Midbrain (tissue), 1 donor: ENCODE data around the gene CYS1.
A peak's percentile ranks its signal among the peaks of the same experiment; 100 is the strongest.
"Not testable (repeated sequence)": the region's sequence is repeated elsewhere in the genome, so short reads cannot be mapped to it uniquely, and the experiment has no call there.

Experiments used
- DNase-seq: peaks from one replicate; lab custom pipeline; 2025; lab: John Stamatoyannopoulos, UW

Gene CYS1

DNA sequence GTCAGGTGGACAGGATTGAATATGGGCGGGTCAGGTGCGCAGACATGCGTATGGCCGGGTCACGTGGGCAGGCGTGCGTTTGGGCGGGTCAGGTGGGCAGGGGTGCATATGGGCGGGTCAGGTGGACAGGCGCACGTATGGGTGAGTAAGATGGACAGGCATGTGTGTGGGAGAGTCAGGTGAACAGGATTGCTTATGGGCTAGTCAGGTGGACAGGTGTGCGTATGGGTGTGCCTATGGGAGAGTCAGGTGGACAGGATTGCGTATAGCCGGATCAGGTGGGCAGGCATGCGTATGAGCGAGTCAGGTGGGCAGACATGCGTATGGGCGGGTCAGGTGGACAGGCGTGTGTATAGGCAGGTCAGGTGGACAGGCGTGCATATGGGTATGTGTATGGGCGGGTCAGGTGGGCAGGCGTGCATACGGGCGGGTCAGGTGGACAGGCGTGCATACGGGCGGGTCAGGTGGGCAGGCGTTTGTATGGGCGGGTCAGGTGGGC lies 67.2 kb downstream of the CYS1 start:
- no peak for DNase-seq

DNA sequence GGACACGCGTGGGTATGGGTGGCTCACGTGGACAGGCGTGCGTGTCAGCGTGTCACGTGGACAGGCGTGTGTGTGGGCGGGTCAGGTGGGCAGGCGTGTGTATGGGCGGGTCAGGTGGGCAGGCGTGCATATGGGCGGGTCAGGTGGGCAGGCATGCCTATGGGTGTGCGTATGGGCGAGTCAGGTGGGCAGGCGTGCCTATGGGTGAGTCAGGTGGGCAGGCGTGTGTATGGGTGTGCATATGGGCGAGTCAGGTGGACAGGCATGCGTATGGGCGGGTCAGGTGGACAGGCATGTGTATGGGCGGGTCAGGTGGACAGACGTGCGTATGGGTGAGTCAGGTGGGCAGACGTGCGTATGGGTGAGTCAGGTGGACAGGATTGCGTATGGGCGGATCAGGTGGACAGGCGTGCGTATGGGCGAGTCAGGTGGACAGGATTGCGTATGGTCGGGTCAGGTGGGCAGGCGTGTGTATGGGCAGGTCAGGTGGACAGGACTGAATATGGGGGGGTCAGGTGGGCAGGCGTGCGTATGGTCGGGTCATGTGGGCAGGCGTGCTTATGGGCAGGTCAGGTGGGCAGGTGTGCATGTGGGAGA lies 67.7 kb downstream of the CYS1 start:
- not testable (repeated sequence) for DNase-seq

DNA sequence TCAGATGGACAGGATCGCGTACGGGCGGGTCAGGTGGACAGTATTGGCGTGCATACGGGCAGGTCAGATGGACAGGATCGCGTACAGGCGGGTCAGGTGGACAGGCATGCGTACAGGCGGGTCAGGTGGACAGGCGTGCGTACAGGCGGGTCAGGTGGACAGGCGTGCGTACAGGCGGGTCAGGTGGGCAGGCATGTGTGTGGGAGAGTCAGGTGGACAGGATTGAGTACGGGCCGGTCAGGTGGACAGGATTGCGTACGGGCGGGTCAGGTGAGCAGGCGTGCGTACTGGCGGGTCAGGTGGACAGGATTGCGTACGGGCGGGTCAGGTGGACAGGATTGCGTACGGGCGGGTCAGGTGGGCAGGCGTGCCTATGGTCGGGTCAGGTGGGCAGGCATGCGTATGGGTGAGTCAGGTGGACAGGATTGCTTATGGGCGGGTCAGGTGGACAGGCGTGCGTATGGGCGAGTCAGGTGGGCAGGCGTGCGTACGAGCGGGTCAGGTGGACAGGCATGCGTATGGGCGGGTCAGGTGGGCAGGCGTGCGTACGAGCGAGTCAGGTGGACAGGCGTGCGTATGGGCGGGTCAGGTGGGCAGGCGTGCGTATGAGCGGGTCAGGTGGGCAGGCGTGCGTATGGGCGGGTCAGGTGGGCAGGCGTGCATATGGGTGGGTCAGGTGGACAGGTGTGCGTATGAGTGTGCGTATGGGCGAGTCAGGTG lies 68.4 kb downstream of the CYS1 start:
- not testable (repeated sequence) for DNase-seq

DNA sequence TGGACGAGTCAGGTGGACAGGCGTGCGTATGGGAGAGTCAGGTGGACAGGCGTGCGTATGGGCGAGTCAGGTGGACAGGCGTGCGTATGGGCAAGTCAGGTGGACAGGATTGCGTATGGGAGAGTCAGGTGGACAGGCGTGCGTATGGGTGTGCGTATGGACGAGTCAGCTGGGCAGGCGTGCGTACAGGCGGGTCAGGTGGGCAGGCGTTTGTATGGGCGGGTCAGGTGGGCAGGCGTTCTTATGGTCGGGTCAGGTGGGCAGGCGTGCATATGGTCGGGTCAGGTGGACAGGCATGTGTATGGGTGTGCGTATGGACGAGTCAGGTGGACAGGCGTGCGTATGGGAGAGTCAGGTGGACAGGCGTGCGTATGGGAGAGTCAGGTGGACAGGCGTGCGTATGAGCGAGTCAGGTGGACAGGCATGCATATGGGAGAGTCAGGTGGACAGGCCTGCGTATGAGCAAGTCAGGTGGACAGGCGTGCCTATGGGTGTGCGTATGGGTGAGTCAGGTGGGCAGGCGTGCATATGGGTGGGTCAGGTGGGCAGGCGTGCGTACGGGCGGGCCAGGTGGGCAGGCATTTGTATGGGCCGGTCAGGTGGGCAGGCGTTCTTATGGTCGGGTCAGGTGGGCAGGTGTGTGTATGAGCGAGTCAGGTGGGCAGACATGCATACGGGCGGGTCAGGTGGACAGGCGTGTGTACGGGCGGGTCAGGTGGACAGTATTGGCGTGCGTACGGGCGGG lies 69.2 kb downstream of the CYS1 start:
- not testable (repeated sequence) for DNase-seq

DNA sequence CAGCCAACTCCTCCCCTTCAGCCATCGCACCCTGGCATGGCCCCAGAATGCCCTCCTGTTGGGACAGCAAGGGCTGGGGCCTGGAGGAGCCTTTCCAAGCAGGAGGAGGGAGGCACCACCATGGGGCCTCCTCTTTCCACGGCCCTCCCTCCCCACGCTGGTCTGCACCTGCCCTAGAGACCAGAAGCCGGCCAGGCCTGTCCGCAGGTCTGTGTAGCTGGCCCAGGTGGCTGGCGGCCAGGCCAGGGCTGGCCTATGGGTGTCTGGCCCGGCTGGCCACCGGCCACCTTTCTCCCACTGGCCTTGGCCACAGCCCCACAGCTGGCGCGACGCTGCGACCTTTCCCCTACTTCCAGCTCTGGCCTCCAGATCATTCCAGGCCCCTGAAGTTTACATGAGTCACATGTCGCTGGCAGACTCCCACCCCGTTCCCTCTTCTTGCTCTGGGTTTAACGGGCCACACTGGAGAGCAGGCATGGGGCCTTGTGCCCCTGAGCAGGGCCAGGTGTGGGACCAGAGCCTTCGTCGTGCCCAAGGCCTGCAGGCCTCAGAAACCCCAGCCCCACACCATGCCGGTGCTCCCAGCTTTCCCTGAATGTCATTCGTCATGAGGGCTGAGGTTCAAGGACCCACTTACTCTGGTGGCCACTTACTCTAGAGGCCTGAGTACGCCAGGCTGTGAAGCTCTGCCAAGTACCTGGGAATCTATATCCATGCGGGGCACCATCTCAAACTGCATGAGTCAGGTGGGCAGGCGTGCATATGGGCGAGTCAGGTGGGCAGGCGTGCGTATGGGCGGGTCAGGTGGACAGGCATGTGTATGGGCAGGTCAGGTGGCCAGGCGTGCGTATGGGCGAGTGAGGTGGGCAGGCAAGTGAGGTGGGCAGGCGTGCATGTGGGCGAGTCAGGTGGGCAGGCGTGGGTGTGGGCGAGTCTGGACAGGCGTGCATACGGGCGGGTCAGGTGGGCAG lies 70.1 kb downstream of the CYS1 start:
- peak; percentile 57 for DNase-seq

DNA sequence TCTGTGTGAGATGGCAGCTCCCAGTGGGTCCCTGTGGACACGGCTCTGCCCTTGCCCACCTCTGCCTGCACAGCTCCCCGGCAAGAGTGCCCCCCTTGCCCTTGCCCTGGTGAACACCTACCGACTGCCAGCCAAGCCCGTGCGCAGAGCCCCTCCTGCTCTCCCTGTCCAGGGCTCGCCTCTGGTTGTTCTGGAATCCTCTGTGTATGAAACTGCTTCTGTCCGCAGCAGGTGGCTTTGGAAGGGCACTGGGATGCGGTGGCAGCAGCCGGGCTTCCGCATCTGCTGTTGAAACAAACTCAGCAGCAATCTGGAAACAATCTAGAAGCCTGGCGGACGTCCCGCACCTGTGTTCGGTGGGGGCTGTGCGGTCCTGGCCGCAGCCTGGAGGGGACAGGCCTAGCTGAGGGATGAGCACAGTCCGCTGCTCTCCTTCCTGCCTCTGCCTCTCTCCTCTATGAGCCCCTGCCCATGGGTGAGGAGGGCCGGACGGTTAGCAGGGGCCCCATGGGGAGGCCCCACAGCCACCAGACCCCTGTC lies 70.9 kb downstream of the CYS1 start:
- DNase-seq = no peak

DNA sequence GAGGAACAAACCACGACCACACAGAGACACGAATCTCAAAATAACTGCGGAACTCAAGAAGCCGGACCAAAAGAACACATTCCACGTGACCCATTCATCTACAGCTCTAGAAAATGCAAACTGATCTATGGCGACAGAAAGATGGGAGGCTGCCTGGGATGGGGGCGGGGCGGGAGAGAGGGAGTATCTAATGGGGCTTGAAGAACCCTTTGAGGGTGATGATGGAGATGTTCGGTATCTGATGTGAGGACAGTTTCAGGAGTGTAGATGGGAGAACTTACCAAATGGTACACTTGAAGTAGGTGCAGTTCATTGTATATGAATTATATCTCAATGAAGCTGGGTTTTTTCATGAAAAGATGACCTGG lies 71.4 kb downstream of the CYS1 start:
- DNase-seq = no peak

DNA sequence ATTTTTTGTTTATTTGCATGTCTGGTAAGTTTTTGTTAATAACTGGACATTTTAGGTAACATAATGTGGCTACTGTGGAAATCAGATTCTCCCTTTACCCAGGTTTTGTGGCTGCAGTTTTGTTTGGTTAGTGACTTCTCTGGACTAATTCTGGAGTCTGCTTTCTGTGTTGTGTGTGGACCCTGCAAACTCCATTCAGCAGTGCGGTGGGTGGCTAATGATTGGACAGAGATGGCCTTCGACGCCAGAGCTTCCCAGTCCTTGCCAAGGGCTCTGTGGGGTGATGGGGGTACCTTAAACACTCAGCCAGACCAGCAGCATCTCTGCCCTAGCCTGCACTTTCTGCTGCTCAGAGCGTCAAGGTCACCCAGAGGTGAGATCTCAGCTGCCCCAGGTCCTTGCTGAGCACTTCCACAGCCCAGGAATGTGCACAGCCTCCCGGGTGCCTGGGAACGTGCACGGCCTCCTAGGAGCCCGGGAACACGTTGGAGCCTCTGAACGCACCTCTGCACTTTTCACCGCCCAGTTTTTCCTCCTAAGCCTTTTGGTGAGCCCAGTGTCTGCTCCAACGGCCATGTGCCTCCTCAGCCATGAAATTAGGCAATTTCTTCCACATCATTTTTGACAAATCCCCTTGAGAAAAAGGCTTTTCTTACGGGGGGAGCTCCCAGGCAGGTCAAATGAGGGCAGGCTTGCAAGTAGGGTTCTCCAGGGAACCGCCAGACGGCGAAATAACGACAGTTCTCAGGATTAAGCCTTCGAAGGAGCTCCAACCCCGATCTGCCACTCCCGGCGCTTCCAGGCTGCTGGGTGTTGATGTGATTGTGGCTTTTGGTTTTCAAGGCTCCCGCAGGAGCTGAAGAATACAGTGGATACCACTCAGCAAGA lies 72.0 kb downstream of the CYS1 start:
- DNase-seq = no peak

DNA sequence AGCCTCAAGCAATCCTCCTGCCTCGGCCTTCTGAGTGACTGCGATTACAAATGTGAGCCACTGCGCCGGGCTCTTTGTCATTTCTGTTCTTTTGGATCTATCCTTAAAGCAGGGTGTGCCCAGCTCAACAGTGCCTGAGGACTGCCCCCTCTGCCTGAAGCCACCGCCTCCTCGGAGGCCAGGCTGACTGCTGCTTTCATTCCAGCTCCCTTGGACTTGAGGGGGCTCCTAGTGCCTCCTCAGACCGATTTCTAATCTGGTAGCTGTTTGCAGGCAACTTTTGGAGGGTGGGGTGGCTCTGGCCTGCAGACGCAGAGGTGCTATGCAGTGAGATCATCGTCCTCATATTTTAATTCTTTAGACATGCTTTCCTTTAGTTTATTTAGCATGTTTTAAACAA lies 72.8 kb downstream of the CYS1 start:
- DNase-seq = no peak
